LNCAP (cell line): Measurements from ENCODE around the gene SLC2A5.

ENCODE experiments used
- TF ChIP-seq, protein P1 (sequence below): fragments of 450-650 bp; IDR thresholded peaks from 2 replicates; pipeline ENCODE4 v1.5.1; 2017; ENCODE audit warnings: mild to moderate bottlenecking

The SLC2A5 gene

DNA sequence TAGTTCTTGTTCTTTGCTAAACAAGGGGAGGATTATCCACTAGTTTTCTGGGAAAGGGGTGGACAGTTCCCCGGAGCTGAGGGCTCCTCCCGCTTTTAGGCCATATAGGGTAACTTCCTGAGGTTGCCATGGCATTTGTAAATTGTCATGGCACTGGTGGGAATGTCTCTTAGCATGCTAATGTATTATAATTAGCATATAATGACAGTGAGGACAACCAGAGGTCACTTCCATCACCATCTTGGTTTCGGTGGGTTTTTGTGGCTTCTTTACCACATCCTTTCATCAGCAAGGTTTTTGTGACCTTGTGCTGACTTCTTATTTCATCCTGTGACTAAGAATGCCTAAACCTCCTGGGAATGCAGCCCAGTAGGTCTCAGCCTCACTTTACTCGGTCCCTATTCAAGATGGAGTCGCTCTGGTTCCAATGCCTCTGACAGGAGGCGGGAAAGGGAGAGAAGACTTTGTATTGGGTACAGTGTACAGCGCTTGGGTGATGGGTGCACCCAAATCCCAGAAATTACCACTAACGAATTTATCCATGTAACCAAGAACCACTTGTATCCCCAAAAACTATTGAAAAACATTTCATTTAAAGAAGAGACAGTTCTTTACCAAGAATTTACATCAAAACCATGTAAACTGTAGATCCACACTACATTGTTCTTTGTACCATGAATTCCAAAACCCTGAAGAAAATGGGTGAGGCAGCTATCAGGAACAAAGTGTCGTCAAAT lies 8.7 kb upstream of the SLC2A5 start:
- TF ChIP-seq, protein P1, sequence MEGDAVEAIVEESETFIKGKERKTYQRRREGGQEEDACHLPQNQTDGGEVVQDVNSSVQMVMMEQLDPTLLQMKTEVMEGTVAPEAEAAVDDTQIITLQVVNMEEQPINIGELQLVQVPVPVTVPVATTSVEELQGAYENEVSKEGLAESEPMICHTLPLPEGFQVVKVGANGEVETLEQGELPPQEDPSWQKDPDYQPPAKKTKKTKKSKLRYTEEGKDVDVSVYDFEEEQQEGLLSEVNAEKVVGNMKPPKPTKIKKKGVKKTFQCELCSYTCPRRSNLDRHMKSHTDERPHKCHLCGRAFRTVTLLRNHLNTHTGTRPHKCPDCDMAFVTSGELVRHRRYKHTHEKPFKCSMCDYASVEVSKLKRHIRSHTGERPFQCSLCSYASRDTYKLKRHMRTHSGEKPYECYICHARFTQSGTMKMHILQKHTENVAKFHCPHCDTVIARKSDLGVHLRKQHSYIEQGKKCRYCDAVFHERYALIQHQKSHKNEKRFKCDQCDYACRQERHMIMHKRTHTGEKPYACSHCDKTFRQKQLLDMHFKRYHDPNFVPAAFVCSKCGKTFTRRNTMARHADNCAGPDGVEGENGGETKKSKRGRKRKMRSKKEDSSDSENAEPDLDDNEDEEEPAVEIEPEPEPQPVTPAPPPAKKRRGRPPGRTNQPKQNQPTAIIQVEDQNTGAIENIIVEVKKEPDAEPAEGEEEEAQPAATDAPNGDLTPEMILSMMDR, result no peak

DNA sequence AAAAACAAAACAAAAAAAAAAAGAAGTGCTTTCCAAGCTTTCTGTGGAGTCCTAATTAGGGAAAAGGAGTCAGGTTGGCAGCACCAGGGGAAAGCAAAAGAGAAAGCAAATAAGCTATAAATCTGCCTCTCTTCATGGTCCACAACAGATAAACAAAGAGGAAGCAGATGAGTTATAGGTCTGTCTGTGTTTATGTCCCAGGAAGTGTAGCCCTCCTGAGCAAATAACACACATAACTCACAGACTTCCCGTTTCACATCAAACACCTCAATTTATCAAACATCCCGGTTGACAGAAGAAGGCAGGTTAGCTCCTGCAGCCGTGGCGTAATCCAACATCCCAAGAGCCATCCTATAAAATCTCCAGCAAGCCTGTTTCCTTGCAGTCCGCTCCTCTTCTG lies 5.6 kb upstream of the SLC2A5 start:
- TF ChIP-seq, protein P1, result no peak

DNA sequence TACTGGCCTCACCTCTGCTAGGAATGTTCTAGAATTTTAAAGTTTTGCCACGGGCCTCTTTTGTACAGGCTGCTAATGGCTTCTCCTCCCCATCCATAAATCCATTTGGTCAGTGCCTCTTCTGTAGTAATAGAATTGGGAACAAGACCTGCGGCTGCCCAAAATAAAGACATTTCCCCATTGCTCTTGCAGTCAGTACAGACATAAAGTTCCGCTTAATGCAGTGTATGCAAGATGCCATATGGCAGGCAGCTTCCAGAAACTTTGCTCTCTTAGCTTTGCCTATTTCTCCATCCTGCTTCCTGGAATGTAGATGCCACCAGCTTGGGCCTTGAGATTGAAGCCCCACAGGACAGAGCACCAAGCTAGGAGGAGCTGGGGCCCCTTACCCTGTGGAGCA lies 3.7 kb upstream of the SLC2A5 start:
- TF ChIP-seq, protein P1, result no peak

DNA sequence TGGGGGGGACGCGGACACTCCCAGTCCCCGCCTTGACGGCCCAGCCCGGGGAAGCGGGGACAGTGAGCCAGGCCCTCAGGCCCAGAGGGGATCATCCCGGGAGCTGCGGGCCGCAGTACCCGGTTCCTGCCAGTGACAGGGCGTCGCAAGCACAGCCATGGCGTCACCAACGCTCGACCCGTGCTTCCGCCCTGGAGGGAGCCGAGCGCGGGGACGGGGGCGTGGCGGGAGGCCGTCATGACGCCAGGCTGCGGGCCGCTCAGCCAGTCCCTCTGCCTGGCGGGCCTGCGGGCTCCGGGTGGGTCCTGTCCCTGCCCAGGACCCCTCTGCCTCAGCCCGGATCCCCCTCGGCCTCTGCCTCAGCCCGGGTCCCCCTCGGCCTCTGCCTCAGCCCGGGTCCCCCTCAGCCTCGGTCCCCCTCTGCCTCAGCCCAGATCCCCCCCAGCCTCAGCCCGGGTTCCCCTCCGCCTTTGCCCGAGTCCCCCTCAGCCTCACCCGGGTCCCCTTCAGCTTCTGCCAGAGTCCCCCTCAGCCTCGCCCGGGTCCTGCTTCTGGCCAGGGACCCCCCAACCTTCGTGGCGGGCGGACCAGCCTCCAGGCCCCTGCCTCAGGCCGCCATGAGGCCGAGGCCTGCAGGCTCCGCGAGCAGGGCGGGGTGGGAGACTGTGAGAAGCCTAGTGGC lies 2.3 kb upstream of the SLC2A5 start:
- TF ChIP-seq, protein P1, result no peak

DNA sequence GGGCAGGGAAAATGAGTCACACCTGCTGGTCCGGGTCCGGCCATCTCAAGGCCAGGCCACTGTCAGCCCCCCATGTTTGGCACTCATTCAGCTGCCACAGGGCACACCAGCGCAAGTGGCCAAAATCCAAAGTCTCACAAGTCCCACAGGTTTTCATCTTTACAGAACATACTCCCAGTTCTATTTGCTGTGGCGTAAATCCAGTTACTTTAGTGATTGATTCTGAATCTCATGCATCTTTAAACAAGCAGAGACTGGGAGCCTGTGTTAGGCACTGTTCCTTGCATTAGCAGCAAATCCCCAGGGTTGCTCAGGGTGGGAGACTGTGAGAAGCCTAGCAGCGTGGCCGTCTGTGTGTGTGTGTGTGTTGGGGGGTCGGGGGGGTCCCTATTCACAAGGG lies 1.1 kb upstream of the SLC2A5 start:
- TF ChIP-seq, protein P1, result no peak

DNA sequence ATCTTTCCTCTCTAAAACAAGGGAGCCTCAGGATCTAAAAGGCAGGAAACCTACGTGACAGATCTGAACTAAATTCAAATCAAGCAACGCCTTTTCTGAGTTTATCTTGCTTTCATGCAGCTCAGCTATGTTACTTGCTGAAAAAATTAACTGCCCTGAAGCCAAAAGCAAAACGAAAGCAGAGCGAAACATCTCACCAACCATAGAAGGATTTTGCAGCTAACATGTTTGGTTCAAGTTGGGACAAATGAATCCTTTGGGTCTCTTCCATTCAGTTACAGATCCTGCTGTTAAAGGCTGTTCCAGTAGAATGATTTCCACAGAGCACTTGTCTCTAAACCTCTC lies 482 bp downstream of the SLC2A5 start:
- TF ChIP-seq, protein P1, result no peak

DNA sequence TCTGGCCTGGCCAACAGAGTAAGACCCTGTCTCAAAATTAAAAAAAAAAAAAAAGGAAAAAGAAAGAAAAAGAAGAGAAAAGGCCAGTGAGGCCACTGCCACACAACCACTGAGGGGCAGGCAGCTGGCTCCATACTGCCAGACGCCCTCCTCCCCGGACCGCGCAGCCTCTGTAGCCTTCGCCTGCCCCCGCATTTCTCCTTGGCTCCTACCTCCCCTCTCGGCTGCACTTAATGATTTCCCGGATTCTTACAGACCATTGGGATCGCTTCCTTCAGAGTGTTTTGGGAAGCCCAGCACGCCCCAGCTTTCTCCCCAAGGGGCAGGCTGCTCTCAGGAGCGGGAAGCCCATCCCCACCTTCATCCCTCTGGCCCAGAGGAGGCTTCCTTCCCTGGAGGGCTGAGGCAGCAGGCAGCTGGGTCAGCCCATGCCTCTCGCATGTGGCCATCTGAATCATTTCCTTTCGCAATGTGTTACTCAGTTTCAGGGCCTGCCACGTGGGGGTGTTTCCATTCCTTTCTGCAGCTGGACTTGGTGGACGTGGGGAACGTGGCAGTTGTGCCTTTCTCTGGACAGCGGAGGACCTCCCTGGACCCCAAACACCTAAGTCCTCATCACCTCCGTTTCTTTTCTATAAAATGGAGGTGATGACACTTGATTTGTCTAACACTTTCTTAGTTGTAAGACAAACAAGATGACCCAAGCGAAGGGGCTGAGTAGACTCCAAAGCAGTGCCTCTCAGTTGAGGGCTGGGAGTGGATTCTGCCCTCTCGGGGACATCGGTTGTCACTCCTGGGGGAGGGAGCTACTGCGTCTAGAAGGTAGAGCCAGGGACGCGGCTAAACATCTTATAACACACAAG lies 2.3 kb downstream of the SLC2A5 start:
- TF ChIP-seq, protein P1, result no peak
